GM19099 (cell line): ENCODE data around the gene MOGAT1.

Experiments
- POLR2A ChIP-seq: IDR thresholded peaks from 3 replicates; pipeline ENCODE4 v1.6.1; 2011; ENCODE audit warnings: low read depth; ENCODE audit not compliant: insufficient read length; ENCODE audit errors: extremely low read depth

Gene MOGAT1

GRCh38 chr2:222715742-222716141 is 44.3 kb downstream of the MOGAT1 start:
- TF ChIP-seq POLR2A = no peak

- TF ChIP-seq POLR2A = no peak
These were observed 51.0 kb downstream of the MOGAT1 start for GRCh38 chr2:222722327-222722946.

- TF ChIP-seq POLR2A = no peak
These were observed 52.8 kb downstream of the MOGAT1 start for GRCh38 chr2:222724208-222724607.

GRCh38 chr2:222728621-222729020 is 57.2 kb downstream of the MOGAT1 start:
- TF ChIP-seq POLR2A = no peak

GRCh38 chr2:222730366-222730999 is 59.0 kb downstream of the MOGAT1 start:
- no peak for TF ChIP-seq POLR2A

GRCh38 chr2:222731201-222731621 is 59.8 kb downstream of the MOGAT1 start:
- TF ChIP-seq POLR2A = no peak

- no peak for TF ChIP-seq POLR2A
These were observed 61.2 kb downstream of the MOGAT1 start for GRCh38 chr2:222732489-222733178.

- no peak for TF ChIP-seq POLR2A
These were observed 62.0 kb downstream of the MOGAT1 start for GRCh38 chr2:222733470-222733845.

GRCh38 chr2:222733846-222734702 is 62.6 kb downstream of the MOGAT1 start:
- TF ChIP-seq POLR2A = no peak

- no peak for TF ChIP-seq POLR2A
These were observed 63.2 kb downstream of the MOGAT1 start for GRCh38 chr2:222734703-222735014.

GRCh38 chr2:222736301-222736700 is 64.8 kb downstream of the MOGAT1 start:
- no peak for TF ChIP-seq POLR2A

GRCh38 chr2:222736924-222737323 is 65.5 kb downstream of the MOGAT1 start:
- TF ChIP-seq POLR2A = no peak

- TF ChIP-seq POLR2A = no peak
These were observed 66.9 kb downstream of the MOGAT1 start for GRCh38 chr2:222738312-222738711.

- TF ChIP-seq POLR2A = no peak
These were observed 67.4 kb downstream of the MOGAT1 start for GRCh38 chr2:222738809-222739208.

- TF ChIP-seq POLR2A = no peak
These were observed 68.5 kb downstream of the MOGAT1 start for GRCh38 chr2:222739939-222740338.
